Measurements from ENCODE around the gene TMEM144. TPM values are rescaled to one million over a fixed set of nuclear protein-coding genes. Genes with fewer than 3 reads are reported as not detected.

TMEM144 gene
- total RNA-seq, result 2.2 TPM

GRCh38 chr4:158209825-158210807, at the start of gene TMEM144:
TSS of gene TMEM144 (plus strand) at chr4:158210486. CDS start at chr4:158212668, 2,182 bp downstream.
- Histone ChIP-seq H3K4me1 (ENCODE audit: insufficient read depth, low read length) (peaks cover 34% of the 10 kb centered on the region), H3K9me3 (ENCODE audit: low read depth, low read length) (no peaks in the 10 kb centered on the region), H3K4me3 (ENCODE audit: low read length) (peak within 1 kb of the TSS; percentile 45)

GRCh38 chr4:158161551-158162354, 48.5 kb upstream of the TMEM144 start:
- Histone ChIP-seq H3K4me3 (ENCODE audit: low read length) (no peak overlapping the region), H3K4me1 (ENCODE audit: insufficient read depth, low read length) (peaks cover 30% of the 10 kb centered on the region), H3K27me3 (ENCODE audit: insufficient read depth, low read length) (no peaks in the 10 kb centered on the region), H3K9me3 (ENCODE audit: low read depth, low read length) (no peaks in the 10 kb centered on the region)

More at GRCh38 chr4:158209825-158210807, at the start of gene TMEM144:
- H3K27me3 ChIP-seq (ENCODE audit: insufficient read depth, low read length), result no peaks in the 10 kb centered on the region

- H3K27me3 ChIP-seq (ENCODE audit: insufficient read depth, low read length), result no peaks in the 10 kb centered on the region
- H3K4me3 ChIP-seq (ENCODE audit: low read length), result no peak overlapping the region
- no peaks in the 10 kb centered on the region for H3K9me3 ChIP-seq (ENCODE audit: low read depth, low read length)
- peaks cover 38% of the 10 kb centered on the region for H3K4me1 ChIP-seq (ENCODE audit: insufficient read depth, low read length)
These were observed 47.7 kb upstream of the TMEM144 start for GRCh38 chr4:158162631-158163030.

GRCh38 chr4:158163941-158164767, 46.1 kb upstream of the TMEM144 start:
- Histone ChIP-seq H3K9me3 (ENCODE audit: low read depth, low read length) (no peaks in the 10 kb centered on the region), H3K27me3 (ENCODE audit: insufficient read depth, low read length) (peaks cover 3% of the 10 kb centered on the region), H3K4me1 (ENCODE audit: insufficient read depth, low read length) (peaks cover 46% of the 10 kb centered on the region)

GRCh38 chr4:158164768-158165213, 45.5 kb upstream of the TMEM144 start:
- Histone ChIP-seq H3K4me1 (ENCODE audit: insufficient read depth, low read length) (peaks cover 46% of the 10 kb centered on the region), H3K4me3 (ENCODE audit: low read length) (no peak overlapping the region), H3K27me3 (ENCODE audit: insufficient read depth, low read length) (peaks cover 3% of the 10 kb centered on the region), H3K9me3 (ENCODE audit: low read depth, low read length) (no peaks in the 10 kb centered on the region)

More at GRCh38 chr4:158163941-158164767, 46.1 kb upstream of the TMEM144 start:
- no peak overlapping the region for H3K4me3 ChIP-seq (ENCODE audit: low read length)

GRCh38 chr4:158166701-158167100, 43.6 kb upstream of the TMEM144 start:
- Histone ChIP-seq H3K4me3 (ENCODE audit: low read length) (no peak overlapping the region), H3K9me3 (ENCODE audit: low read depth, low read length) (no peaks in the 10 kb centered on the region), H3K4me1 (ENCODE audit: insufficient read depth, low read length) (peaks cover 46% of the 10 kb centered on the region), H3K27me3 (ENCODE audit: insufficient read depth, low read length) (peaks cover 7% of the 10 kb centered on the region)

GRCh38 chr4:158168606-158169005, 41.7 kb upstream of the TMEM144 start:
- H3K27me3 ChIP-seq (ENCODE audit: insufficient read depth, low read length), result peaks cover 7% of the 10 kb centered on the region
- peak overlapping the region; percentile 45 for H3K4me3 ChIP-seq (ENCODE audit: low read length)
- H3K4me1 ChIP-seq (ENCODE audit: insufficient read depth, low read length), result peaks cover 46% of the 10 kb centered on the region

GRCh38 chr4:158169506-158169905, 40.8 kb upstream of the TMEM144 start:
- no peaks in the 10 kb centered on the region for H3K9me3 ChIP-seq (ENCODE audit: low read depth, low read length)
- H3K27me3 ChIP-seq (ENCODE audit: insufficient read depth, low read length), result peaks cover 7% of the 10 kb centered on the region
- H3K4me3 ChIP-seq (ENCODE audit: low read length), result peak overlapping the region; percentile 45
- H3K4me1 ChIP-seq (ENCODE audit: insufficient read depth, low read length), result peaks cover 51% of the 10 kb centered on the region

More at GRCh38 chr4:158168606-158169005, 41.7 kb upstream of the TMEM144 start:
- no peaks in the 10 kb centered on the region for H3K9me3 ChIP-seq (ENCODE audit: low read depth, low read length)

GRCh38 chr4:158169931-158170690, 40.2 kb upstream of the TMEM144 start:
- peaks cover 7% of the 10 kb centered on the region for H3K27me3 ChIP-seq (ENCODE audit: insufficient read depth, low read length)
- peaks cover 51% of the 10 kb centered on the region for H3K4me1 ChIP-seq (ENCODE audit: insufficient read depth, low read length)
- no peaks in the 10 kb centered on the region for H3K9me3 ChIP-seq (ENCODE audit: low read depth, low read length)
- peak overlapping the region; percentile 45 for H3K4me3 ChIP-seq (ENCODE audit: low read length)

GRCh38 chr4:158170691-158171561, 39.4 kb upstream of the TMEM144 start:
- Histone ChIP-seq H3K4me1 (ENCODE audit: insufficient read depth, low read length) (peaks cover 49% of the 10 kb centered on the region), H3K9me3 (ENCODE audit: low read depth, low read length) (no peaks in the 10 kb centered on the region), H3K4me3 (ENCODE audit: low read length) (peak overlapping the region; percentile 45), H3K27me3 (ENCODE audit: insufficient read depth, low read length) (peaks cover 7% of the 10 kb centered on the region)

GRCh38 chr4:158172261-158173258, 37.7 kb upstream of the TMEM144 start, which contains the start of gene GASK1B:
TSS of gene GASK1B (minus strand) at chr4:158173025. CDS start at chr4:158171375, 1,650 bp downstream.
- peaks cover 34% of the 10 kb centered on the region for H3K4me1 ChIP-seq (ENCODE audit: insufficient read depth, low read length)
- H3K9me3 ChIP-seq (ENCODE audit: low read depth, low read length), result no peaks in the 10 kb centered on the region
- H3K27me3 ChIP-seq (ENCODE audit: insufficient read depth, low read length), result peaks cover 7% of the 10 kb centered on the region
- peak within 1 kb of the TSS; percentile 45 for H3K4me3 ChIP-seq (ENCODE audit: low read length)

- H3K9me3 ChIP-seq (ENCODE audit: low read depth, low read length), result no peaks in the 10 kb centered on the region
- H3K4me1 ChIP-seq (ENCODE audit: insufficient read depth, low read length), result peaks cover 24% of the 10 kb centered on the region
- no peak overlapping the region for H3K4me3 ChIP-seq (ENCODE audit: low read length)
- H3K27me3 ChIP-seq (ENCODE audit: insufficient read depth, low read length), result no peaks in the 10 kb centered on the region
These were observed 34.2 kb upstream of the TMEM144 start for GRCh38 chr4:158176108-158176507.

Data from mononuclear cell (primary cell).